Measurements from ENCODE around the gene USP22. TPM values are rescaled to one million over a fixed set of nuclear protein-coding genes. Genes with fewer than 3 reads are reported as not detected.
"Not testable (repeated sequence)": the region's sequence is repeated elsewhere in the genome, so short reads cannot be mapped to it uniquely, and the experiment has no call there.

The USP22 gene
- total and polyA plus RNA-seq, 5 donors from 2014 or later, result 32.1 to 152 (median 39.5) TPM

DNA sequence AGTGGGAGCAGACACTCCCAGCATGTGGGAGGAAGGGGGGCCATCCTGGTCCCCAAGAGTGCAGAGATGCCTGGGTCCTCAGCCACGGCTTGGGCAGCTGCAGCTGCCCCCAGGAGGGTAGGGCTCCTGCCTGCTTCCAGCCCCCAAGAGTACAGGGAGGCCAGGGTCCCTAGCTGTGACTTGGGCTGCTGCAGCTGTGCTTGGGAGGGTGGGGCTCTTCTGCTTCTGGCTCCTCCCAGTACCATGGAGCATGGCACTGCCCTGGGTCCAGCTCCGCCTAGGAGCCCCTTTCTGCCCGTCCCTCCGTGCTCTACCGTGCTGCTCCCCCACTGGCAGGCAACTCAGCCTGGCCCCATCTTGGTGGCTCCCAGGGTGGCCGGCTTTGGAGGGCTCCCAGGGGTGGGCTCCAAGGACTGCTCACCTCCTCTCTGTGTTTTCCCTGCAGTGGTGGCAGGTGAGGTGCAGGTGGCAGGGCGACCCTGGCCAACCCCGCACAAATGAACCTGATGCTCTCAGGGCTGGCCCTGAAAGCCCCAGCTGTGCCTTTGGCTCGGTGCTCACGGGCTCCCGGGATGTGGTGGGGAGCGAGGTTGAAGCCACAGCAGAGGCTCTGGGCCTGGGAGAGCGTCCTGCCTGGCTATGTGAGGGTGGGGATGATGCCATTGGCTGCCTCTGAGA lies 18.5 kb upstream of the USP22 start:
- no peak for DNase-seq
- H3K36me3 Mint-ChIP-seq, result no peaks in the 10 kb centered on the region
- H3K4me1 ChIP-seq (ENCODE audit: control insufficient read depth, insufficient read depth, low read length, poor library complexity, severe bottlenecking), result no peaks in the 10 kb centered on the region

DNA sequence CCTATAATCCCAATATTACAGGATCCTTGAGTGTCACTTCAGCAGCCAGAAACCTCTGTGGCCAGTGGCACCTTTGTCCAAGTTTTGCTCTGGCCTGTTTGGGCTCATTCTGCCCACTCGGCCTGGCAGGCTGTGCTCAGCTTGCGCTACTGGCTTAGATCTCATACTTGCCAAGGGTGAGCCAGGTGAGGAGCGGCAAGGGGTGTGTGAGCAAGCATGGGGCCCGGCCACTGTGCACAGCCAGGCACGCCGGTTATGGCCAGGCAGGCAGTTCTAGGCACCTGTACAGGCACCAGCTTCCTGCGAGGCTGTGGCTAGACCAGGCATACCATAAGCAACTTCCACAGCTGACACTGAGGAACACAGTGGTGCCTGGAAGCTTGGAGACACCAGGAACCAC lies 16.9 kb upstream of the USP22 start:
- no peaks in the 10 kb centered on the region for H3K9me3 Mint-ChIP-seq
- H3K36me3 Mint-ChIP-seq, result no peaks in the 10 kb centered on the region
- Histone ChIP-seq H3K9me3 (ENCODE audit: control insufficient read depth in 2 of 2, low read length in 2 of 2) (no peaks in the 10 kb centered on the region), H3K4me3 (ENCODE audit: low read depth, low read length) (no peak overlapping the region), H3K36me3 (ENCODE audit: control insufficient read depth, insufficient read depth, low read length) (no peaks in the 10 kb centered on the region), H3K27me3 (ENCODE audit: control insufficient read depth, insufficient read depth, low read length) (peaks cover 2% of the 10 kb centered on the region), H3K27ac (ENCODE audit: insufficient read depth, low read length, poor library complexity, severe bottlenecking) (no peak overlapping the region), H3K4me1 (ENCODE audit: control insufficient read depth, insufficient read depth, low read length, poor library complexity, severe bottlenecking) (no peaks in the 10 kb centered on the region)
- H3K4me3 Mint-ChIP-seq, result no peak overlapping the region
- H3K27ac Mint-ChIP-seq, result no peak overlapping the region
- ATAC-seq (ENCODE audit: low read depth in 2 of 2), result no peak
- H3K4me1 Mint-ChIP-seq, result peaks cover 0 to 3% (median 0%) of the 10 kb centered on the region in 4 donors
- H3K27me3 Mint-ChIP-seq, result peaks cover 24% of the 10 kb centered on the region
- DNase-seq, result no peak

More for the DNA sequence above, 18.5 kb upstream of the USP22 start:
- H3K36me3 ChIP-seq (ENCODE audit: control insufficient read depth, insufficient read depth, low read length), result no peaks in the 10 kb centered on the region
- Mint-ChIP-seq H3K27me3 (peaks cover 24% of the 10 kb centered on the region), H3K27ac (no peak overlapping the region), H3K9me3 (no peaks in the 10 kb centered on the region), H3K4me1 (peaks cover 0 to 3% (median 0%) of the 10 kb centered on the region in 4 donors), H3K4me3 (no peak overlapping the region)
- no peak overlapping the region for H3K4me3 ChIP-seq (ENCODE audit: low read depth, low read length)
- no peaks in the 10 kb centered on the region for H3K9me3 ChIP-seq (ENCODE audit: control insufficient read depth in 2 of 2, low read length in 2 of 2)
- no peak for ATAC-seq (ENCODE audit: low read depth in 2 of 2)
- H3K27me3 ChIP-seq (ENCODE audit: control insufficient read depth, insufficient read depth, low read length), result peaks cover 2% of the 10 kb centered on the region
- no peak overlapping the region for H3K27ac ChIP-seq (ENCODE audit: insufficient read depth, low read length, poor library complexity, severe bottlenecking)

DNA sequence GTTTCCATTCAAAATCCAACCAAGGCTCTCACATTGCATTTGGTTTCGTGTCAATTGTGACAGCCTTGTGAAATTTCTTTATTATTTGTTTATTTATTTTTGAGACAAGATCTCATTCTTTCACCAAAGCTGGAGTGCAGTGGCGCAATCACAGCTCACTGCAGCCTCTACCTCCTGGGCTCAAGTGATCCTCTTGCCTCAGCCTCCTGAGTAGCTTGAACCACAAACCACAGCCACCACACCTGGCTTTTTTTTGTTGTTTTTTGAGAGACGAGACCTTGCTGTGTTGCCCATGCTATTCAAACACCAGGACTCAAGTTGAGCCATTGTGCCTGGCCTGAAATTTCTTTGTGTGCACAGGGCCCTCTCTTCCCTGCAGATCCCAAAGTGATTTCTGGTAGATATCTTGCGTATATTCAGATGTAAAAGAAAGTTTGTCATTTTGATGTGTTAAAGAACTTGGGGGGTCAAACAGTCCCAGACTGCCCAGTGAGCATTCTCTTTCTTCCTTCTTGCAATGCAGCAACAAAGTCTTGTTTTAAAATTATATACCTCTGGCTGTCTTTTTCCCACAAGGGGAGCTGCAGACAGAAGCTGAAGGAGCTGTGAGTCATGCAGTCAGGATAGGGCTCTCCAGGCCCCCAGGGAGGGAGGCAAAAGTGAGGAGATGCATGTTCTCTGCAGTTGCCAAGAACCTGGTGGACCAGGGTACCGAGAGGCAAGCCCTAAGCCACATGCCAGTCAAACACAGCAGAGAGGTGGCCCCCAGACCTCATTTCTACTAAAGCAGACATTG lies 15.5 kb upstream of the USP22 start:
- DNase-seq (no peak), ATAC-seq (ENCODE audit: low read depth in 2 of 2) (no peak)
- H3K4me3 ChIP-seq (ENCODE audit: low read depth, low read length), result no peak overlapping the region
- peaks cover 2% of the 10 kb centered on the region for H3K27me3 ChIP-seq (ENCODE audit: control insufficient read depth, insufficient read depth, low read length)
- H3K27ac Mint-ChIP-seq, result no peak overlapping the region
- H3K4me1 ChIP-seq (ENCODE audit: control insufficient read depth, insufficient read depth, low read length, poor library complexity, severe bottlenecking), result no peaks in the 10 kb centered on the region
- peaks cover 0 to 3% (median 0%) of the 10 kb centered on the region in 4 donors for H3K4me1 Mint-ChIP-seq
- peaks cover 24% of the 10 kb centered on the region for H3K27me3 Mint-ChIP-seq
- no peak overlapping the region for H3K4me3 Mint-ChIP-seq
- H3K27ac ChIP-seq (ENCODE audit: insufficient read depth, low read length, poor library complexity, severe bottlenecking), result no peak overlapping the region
- H3K9me3 ChIP-seq (ENCODE audit: control insufficient read depth in 2 of 2, low read length in 2 of 2), result no peaks in the 10 kb centered on the region
- H3K9me3 Mint-ChIP-seq, result no peaks in the 10 kb centered on the region
- no peaks in the 10 kb centered on the region for H3K36me3 Mint-ChIP-seq
- H3K36me3 ChIP-seq (ENCODE audit: control insufficient read depth, insufficient read depth, low read length), result no peaks in the 10 kb centered on the region

DNA sequence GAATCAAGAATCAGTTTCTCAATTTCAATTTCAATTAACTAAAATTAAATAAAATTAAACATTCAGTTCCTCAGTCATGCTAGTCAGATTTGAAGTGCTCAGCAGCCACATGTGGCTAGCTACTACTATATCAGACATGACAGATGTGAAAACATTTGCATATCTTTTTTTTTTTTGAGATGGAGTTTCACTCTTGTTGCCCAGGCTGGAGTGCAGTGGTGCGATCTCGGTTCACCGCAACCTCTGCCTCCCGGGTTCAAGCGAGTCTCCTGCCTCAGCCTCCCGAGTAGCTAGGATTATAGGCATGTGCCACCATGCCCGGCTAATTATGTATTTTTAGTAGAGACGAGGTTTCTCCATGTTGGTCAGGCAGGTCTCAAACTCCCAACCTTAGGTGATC lies 10.2 kb upstream of the USP22 start:
- not testable (repeated sequence) for H3K36me3 ChIP-seq (ENCODE audit: control insufficient read depth, insufficient read depth, low read length); H3K4me1 ChIP-seq (ENCODE audit: control insufficient read depth, insufficient read depth, low read length, poor library complexity, severe bottlenecking); H3K9me3 Mint-ChIP-seq; H3K4me3 ChIP-seq (ENCODE audit: low read depth, low read length); H3K9me3 ChIP-seq (ENCODE audit: control insufficient read depth in 2 of 2, low read length in 2 of 2); H3K4me3 Mint-ChIP-seq; H3K4me1 Mint-ChIP-seq; H3K36me3 Mint-ChIP-seq; H3K27ac Mint-ChIP-seq; H3K27ac ChIP-seq (ENCODE audit: insufficient read depth, low read length, poor library complexity, severe bottlenecking); H3K27me3 ChIP-seq (ENCODE audit: control insufficient read depth, insufficient read depth, low read length); ATAC-seq (ENCODE audit: low read depth in 2 of 2); DNase-seq
- peaks cover 35% of the 10 kb centered on the region for H3K27me3 Mint-ChIP-seq

DNA sequence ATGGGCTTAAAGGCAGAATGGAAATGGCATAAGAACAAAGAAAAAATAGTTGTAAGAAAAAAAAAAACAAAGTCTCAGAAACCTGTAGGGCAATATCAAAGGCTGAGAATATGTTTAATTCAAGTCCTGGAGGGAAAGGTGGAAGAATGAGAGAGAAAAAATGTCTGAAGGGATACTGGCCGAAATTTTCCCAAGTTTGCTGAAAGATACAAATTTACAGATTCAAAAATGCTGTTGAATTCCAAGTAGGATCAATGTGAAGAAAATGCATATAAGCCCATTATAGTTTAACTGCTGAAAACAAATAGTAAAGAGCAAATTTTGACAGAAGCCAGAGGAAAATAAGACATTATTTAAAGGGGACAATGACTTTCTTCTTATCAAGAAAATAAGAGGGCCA lies 6.6 kb upstream of the USP22 start:
- no peak overlapping the region for H3K4me3 Mint-ChIP-seq
- Histone ChIP-seq H3K4me1 (ENCODE audit: control insufficient read depth, insufficient read depth, low read length, poor library complexity, severe bottlenecking) (no peaks in the 10 kb centered on the region), H3K9me3 (ENCODE audit: control insufficient read depth in 2 of 2, low read length in 2 of 2) (no peaks in the 10 kb centered on the region), H3K36me3 (ENCODE audit: control insufficient read depth, insufficient read depth, low read length) (no peaks in the 10 kb centered on the region), H3K27ac (ENCODE audit: insufficient read depth, low read length, poor library complexity, severe bottlenecking) (no peak overlapping the region), H3K27me3 (ENCODE audit: control insufficient read depth, insufficient read depth, low read length) (no peaks in the 10 kb centered on the region), H3K4me3 (ENCODE audit: low read depth, low read length) (no peak overlapping the region)
- no peak for ATAC-seq (ENCODE audit: low read depth in 2 of 2)
- H3K36me3 Mint-ChIP-seq, result no peaks in the 10 kb centered on the region
- no peak for DNase-seq
- peaks cover 26% of the 10 kb centered on the region for H3K27me3 Mint-ChIP-seq
- H3K4me1 Mint-ChIP-seq, result peaks cover 0 to 6% (median 0%) of the 10 kb centered on the region in 4 donors
- H3K27ac Mint-ChIP-seq, result no peak overlapping the region
- no peaks in the 10 kb centered on the region for H3K9me3 Mint-ChIP-seq

DNA sequence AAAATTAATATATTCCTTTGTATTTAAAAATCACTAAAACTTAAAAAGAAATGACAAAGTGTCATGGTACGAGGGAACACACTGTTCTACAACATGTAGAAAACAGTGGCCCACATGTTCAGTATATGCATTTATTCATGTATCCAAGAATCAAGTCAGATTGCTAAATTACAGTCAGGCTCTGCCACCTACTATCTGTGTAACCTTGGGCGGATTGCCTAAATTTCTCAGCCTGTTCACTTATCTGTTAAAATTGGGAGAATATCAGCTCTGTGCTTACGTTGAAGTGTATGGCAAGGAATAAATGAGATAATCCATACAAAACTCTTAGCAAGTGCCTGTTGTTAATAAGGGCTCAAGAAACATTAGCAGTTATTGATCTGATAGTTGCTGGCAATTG lies 3.4 kb upstream of the USP22 start:
- H3K4me1 Mint-ChIP-seq, result peaks cover 7 to 17% (median 12%) of the 10 kb centered on the region in 4 donors

DNA sequence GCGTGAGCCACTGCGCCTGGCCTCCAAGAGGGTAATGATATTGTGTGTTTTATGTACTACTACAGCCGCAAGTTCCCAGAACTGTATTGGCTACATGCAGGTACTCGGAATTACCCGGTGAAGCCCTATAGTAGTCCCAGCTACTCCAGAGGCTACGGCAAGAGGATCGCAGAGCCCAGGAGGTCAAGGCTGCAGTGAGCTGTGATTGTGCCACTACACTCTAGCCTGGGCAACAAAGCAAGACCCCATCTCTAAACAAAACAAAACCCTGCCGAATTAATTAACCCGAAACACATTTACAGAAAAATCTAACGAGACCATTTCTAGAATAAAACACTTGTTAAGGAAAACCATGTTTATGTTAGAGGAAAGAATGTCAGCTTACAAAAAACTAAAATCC lies 2.2 kb upstream of the USP22 start:
- H3K9me3 Mint-ChIP-seq, result no peaks in the 10 kb centered on the region
- no peaks in the 10 kb centered on the region for H3K36me3 Mint-ChIP-seq
- Histone ChIP-seq H3K4me3 (ENCODE audit: low read depth, low read length) (no peak overlapping the region), H3K27ac (ENCODE audit: insufficient read depth, low read length, poor library complexity, severe bottlenecking) (no peak overlapping the region), H3K36me3 (ENCODE audit: control insufficient read depth, insufficient read depth, low read length) (no peaks in the 10 kb centered on the region), H3K9me3 (ENCODE audit: control insufficient read depth in 2 of 2, low read length in 2 of 2) (no peaks in the 10 kb centered on the region), H3K4me1 (ENCODE audit: control insufficient read depth, insufficient read depth, low read length, poor library complexity, severe bottlenecking) (peaks cover 19% of the 10 kb centered on the region), H3K27me3 (ENCODE audit: control insufficient read depth, insufficient read depth, low read length) (no peaks in the 10 kb centered on the region)
- peak overlapping the region; percentile 15 to 96 (median 48) for H3K27ac Mint-ChIP-seq
- DNase-seq (no peak), ATAC-seq (ENCODE audit: low read depth in 2 of 2) (no peak)
- H3K4me3 Mint-ChIP-seq, result peak overlapping the region in 1 of 4 donors; percentile 32
- peaks cover 10 to 27% (median 20%) of the 10 kb centered on the region in 4 donors for H3K4me1 Mint-ChIP-seq
- H3K27me3 Mint-ChIP-seq, result peaks cover 6% of the 10 kb centered on the region

More for the DNA sequence above, 3.4 kb upstream of the USP22 start:
- Mint-ChIP-seq H3K27me3 (peaks cover 15% of the 10 kb centered on the region), H3K27ac (no peak overlapping the region), H3K4me3 (no peak overlapping the region), H3K9me3 (no peaks in the 10 kb centered on the region), H3K36me3 (no peaks in the 10 kb centered on the region)
- no peak overlapping the region for H3K4me3 ChIP-seq (ENCODE audit: low read depth, low read length)
- H3K27ac ChIP-seq (ENCODE audit: insufficient read depth, low read length, poor library complexity, severe bottlenecking), result no peak overlapping the region
- H3K36me3 ChIP-seq (ENCODE audit: control insufficient read depth, insufficient read depth, low read length), result no peaks in the 10 kb centered on the region
- no peaks in the 10 kb centered on the region for H3K9me3 ChIP-seq (ENCODE audit: control insufficient read depth in 2 of 2, low read length in 2 of 2)
- ATAC-seq (ENCODE audit: low read depth in 2 of 2), result no peak
- H3K4me1 ChIP-seq (ENCODE audit: control insufficient read depth, insufficient read depth, low read length, poor library complexity, severe bottlenecking), result peaks cover 7% of the 10 kb centered on the region
- no peak for DNase-seq
- H3K27me3 ChIP-seq (ENCODE audit: control insufficient read depth, insufficient read depth, low read length), result no peaks in the 10 kb centered on the region

All from CD4-positive, CD25-positive, alpha-beta regulatory T cell (primary cell).